Measurements from ENCODE around the gene ZMYM4.

GRCh38 chr1:35220976-35221375 lies 47.5 kb upstream of the ZMYM4 start:
- peak; percentile 34 to 43 (median 41) for TF ChIP-seq CTCF (optimal IDR thresholded peaks at IDR 0.05 in 1 of 3, IDR thresholded peaks at IDR 0.05 in 1 of 3, conservative IDR thresholded peaks at IDR 0.05 in 1 of 3; ENCODE audit: extremely low read depth in 1 of 3, insufficient read depth in 2 of 3, low read length in 3 of 3)
- no peak for TF ChIP-seq EZH2 (IDR thresholded peaks at IDR 0.05; ENCODE audit: low read length)
